Loucy (cell line): ENCODE results near the gene FAM83F.

Experiments
- CTCF ChIP-seq: fragments of 200-600 bp; sonication (generic); conservative IDR thresholded peaks from 2 replicates; pipeline ENCODE4 v1.5.1; 2014; ENCODE audit warnings: mild to moderate bottlenecking, antibody characterized with exemption, low read length
- EZH2phosphoT487 ChIP-seq: fragments of 200-600 bp; IDR thresholded peaks from 2 replicates; pipeline ENCODE4 v1.6.1; 2018; ENCODE audit warnings: antibody characterized with exemption, mild to moderate bottlenecking, moderate library complexity, borderline replicate concordance

- no peak for TF ChIP-seq CTCF
- no peak for TF ChIP-seq EZH2phosphoT487
These were observed 26.7 kb downstream of the FAM83F start for GRCh38 chr22:40021401-40022000.
